K562 (cell line): ENCODE data around the gene ZFAND2A. TPM values are rescaled to one million over a fixed set of nuclear protein-coding genes. Genes with fewer than 3 reads are reported as not detected.
A peak's percentile ranks its signal among the peaks of the same experiment; 100 is the strongest.

Experiments used
- ATAC-seq: fragments of 200-7000 bp; cut with Tn5 transposase; 3 replicates; pipeline ENCODE4 v1.9.1; 2020; ENCODE audit warnings: moderate library complexity
- BruUV-seq: library from RNA; stranded (reverse); fragments of 400-500 nt; replicated peaks from 2 replicates; lab custom pipeline; 2021; lab: Mats Ljungman, UMichigan
- CTCF ChIA-PET: fragments of 300-600 bp; formaldehyde crosslinking; extraction: SDS; loops from one replicate; lab custom pipeline; 2021; ENCODE audit warnings: low intra/inter-chr PET ratio; lab: Yijun Ruan, JAX
- POLR2A ChIA-PET: fragments of 300-600, 350-650 bp; sonication (Branson Sonifier 250); formaldehyde crosslinking; extraction: SDS; loops from one replicate; lab custom pipeline; 2021; ENCODE audit warnings: antibody characterized with exemption, inconsistent platforms; lab: Yijun Ruan, JAX
- DNase-seq, 4 experiments: peaks; one replicate each; pipeline versions ENCODE4 v3.0.0 to v3.0.0-alpha.2; 2011 to 2018; ENCODE audit warnings: low spot score in 3 of 4, mixed read lengths in 3 of 4; ENCODE audit errors: extremely low read depth in 1 of 4
- FAIRE-seq: peaks from 2 replicates; lab custom pipeline; 2011; peaks lifted over from hg19 to GRCh38; lab: Jason Lieb, UNC
- H2AFZ ChIP-seq: 2 replicates; pipeline ENCODE4 v1.6.0; 2011; ENCODE audit warnings: low read depth, low read length, control low read depth, inconsistent platforms
- H3K27ac ChIP-seq: fragments of 200-600 bp; 3 replicates; pipeline ENCODE4 v1.8.0; 2011; ENCODE audit warnings: low read depth, mild to moderate bottlenecking, control low read depth, inconsistent platforms, low read length, moderate library complexity, mixed read lengths; ENCODE audit errors: extremely low read depth
- H3K27me3 ChIP-seq, 2 experiments: fragments of 300-600 bp in 1 of 2; 2 replicates in 1 of 2; 3 replicates in 1 of 2; pipeline versions ENCODE4 v1.6.0 to v1.8.0; 2011; ENCODE audit warnings: inconsistent platforms in 2 of 2, low read length in 2 of 2, mild to moderate bottlenecking in 1 of 2, mixed read lengths in 1 of 2, moderate library complexity in 1 of 2; ENCODE audit not compliant: control insufficient read depth in 2 of 2, insufficient read depth in 2 of 2
- H3K36me3 ChIP-seq: fragments of 300-600 bp; 3 replicates; pipeline ENCODE4 v1.8.0; 2011; ENCODE audit warnings: mild to moderate bottlenecking, low read length, inconsistent platforms; ENCODE audit not compliant: control insufficient read depth, insufficient read depth
- H3K4me1 ChIP-seq, 2 experiments: fragments of 200-600 bp in 1 of 2; replicated peaks in 1 of 2; 2 replicates in 1 of 2; 3 replicates in 1 of 2; pipeline versions ENCODE4 v1.5.1 to v1.8.0; 2011; ENCODE audit warnings: inconsistent platforms in 2 of 2, low read length in 2 of 2, mild to moderate bottlenecking in 1 of 2, mixed read lengths in 1 of 2, moderate library complexity in 1 of 2; ENCODE audit not compliant: control insufficient read depth in 2 of 2, insufficient read depth in 2 of 2
- H3K4me2 ChIP-seq: 2 replicates; pipeline ENCODE4 v1.6.1; 2011; ENCODE audit warnings: low read length, control low read depth, inconsistent platforms, mixed read lengths; ENCODE audit not compliant: insufficient read depth
- H3K4me3 ChIP-seq: fragments of 200-600 bp; sonication (generic), shearing (Covaris generic); 2 replicates; pipeline ENCODE4 v1.5.1; 2016; ENCODE audit warnings: control low read depth, inconsistent platforms
- H3K79me2 ChIP-seq: fragments of 200-600 bp; 3 replicates; pipeline ENCODE4 v1.8.0; 2011; ENCODE audit warnings: low read length, inconsistent platforms; ENCODE audit not compliant: control insufficient read depth, insufficient read depth
- H3K9ac ChIP-seq, 2 experiments: 2 replicates each; pipeline versions ENCODE4 v1.6.0 to v1.6.1; 2011; ENCODE audit warnings: low read depth in 2 of 2, low read length in 2 of 2, control low read depth in 1 of 2, inconsistent platforms in 1 of 2, mild to moderate bottlenecking in 1 of 2, mixed read lengths in 1 of 2; ENCODE audit not compliant: insufficient read depth in 1 of 2
- H3K9me1 ChIP-seq: one replicate; pipeline ENCODE4 v1.6.0; 2011; ENCODE audit warnings: inconsistent platforms, mild to moderate bottlenecking, low read length, moderate library complexity; ENCODE audit not compliant: control insufficient read depth, insufficient read depth
- H3K9me3 ChIP-seq: replicated peaks from 2 replicates; pipeline ENCODE4 v1.5.1; 2011; ENCODE audit warnings: low read depth, low read length, inconsistent platforms; ENCODE audit not compliant: control insufficient read depth, insufficient read depth
- H4K20me1 ChIP-seq: replicated peaks from 2 replicates; pipeline ENCODE4 v1.6.1; 2011; ENCODE audit warnings: low read length, inconsistent platforms, mixed read lengths; ENCODE audit not compliant: control insufficient read depth, insufficient read depth
- CUX1 ChIP-seq: fragments of 200-800 bp; sonication (Bioruptor generic); IDR thresholded peaks from 2 replicates; pipeline ENCODE4 v1.6.1; 2016; ENCODE audit warnings: missing genetic modification characterization, missing compliant biosample characterization
- ELK1 ChIP-seq: sonication (generic); formaldehyde crosslinking; IDR thresholded peaks from 2 replicates; pipeline ENCODE4 v1.8.1; 2022; ENCODE audit warnings: missing genetic modification reagents
- GATAD2A ChIP-seq: fragments of 450-650 bp; IDR thresholded peaks from 2 replicates; pipeline ENCODE4 v1.6.1; 2017
- RFX1 ChIP-seq: fragments of 450-650 bp; IDR thresholded peaks from 2 replicates; pipeline ENCODE4 v1.6.1; 2016; ENCODE audit warnings: mild to moderate bottlenecking, moderate library complexity
- TRIM25 ChIP-seq: fragments of 450-650 bp; IDR thresholded peaks from 2 replicates; pipeline ENCODE4 v1.7.0; 2016; ENCODE audit warnings: borderline replicate concordance
- ZNF561 ChIP-seq: fragments of 450-650 bp; formaldehyde crosslinking; conservative IDR thresholded peaks from 2 replicates; pipeline ENCODE4 v1.4.0; 2020; ENCODE audit warnings: mild to moderate bottlenecking, moderate library complexity
- ZSCAN32 ChIP-seq: fragments of 450-650 bp; formaldehyde crosslinking; IDR thresholded peaks from 2 replicates; pipeline ENCODE4 v1.4.0; 2020; ENCODE audit warnings: mild to moderate bottlenecking, moderate library complexity
- WGBS: fragments of 100-300 bp; shearing (Covaris generic); methylation state at CpG from one replicate; pipeline ENCODE4 v1.1.6; 2016; ENCODE audit warnings: low coverage, mixed read lengths; ENCODE audit not compliant: insufficient coverage; ENCODE audit errors: missing lambda C conversion rate; 5-methylcytosine and 5-hydroxymethylcytosine counted together
- in situ Hi-C: fragments of 300-500 bp; cut with MboI; formaldehyde crosslinking; loops from 4 replicates; pipeline ENCODE4 v1.15.0; 2018; ENCODE audit warnings: inconsistent platforms, mixed read lengths
- intact Hi-C: fragments of 100-400 bp; cut with micrococcal nuclease; formaldehyde crosslinking; loops from 2 replicates; pipeline ENCODE4 v1.14.2; 2022
- polyA plus RNA-seq, 8 experiments: library from polyadenylated mRNA; depleted of rRNA in 4 of 8; stranded (reverse) in 5 of 8; unstranded in 3 of 8; fragments of >200 nt; fragmentation: Nextera tagmentation in 2 of 8; fragmentation: Illumina TruSeq in 1 of 8; extraction: Ambion mirVana in 2 of 8; extraction: Trizol in 1 of 8; gene quantifications; 2 replicates each; pipeline versions ENCODE4 v1.2.1 to v1.2.3, GENCODE V29; 2011 to 2014; ENCODE audit warnings: inconsistent platforms in 1 of 8, missing spikeins in 1 of 8
- total RNA-seq, 7 experiments: library from RNA; depleted of rRNA in 6 of 7; stranded (reverse); fragments of >200 nt in 6 of 7; fragmentation: Illumina TruSeq in 2 of 7; extraction: Trizol in 2 of 7; gene quantifications; 2 replicates each; pipeline versions ENCODE4 v1.2.1 to v1.2.3, GENCODE V29; 2011 to 2021; ENCODE audit warnings: low replicate concordance in 1 of 7

The ZFAND2A gene
- total and polyA plus RNA-seq, 9 of the 15 experiments (the other 6 are each of a cell fraction or from before 2014, with no cell fraction given), result 16.8 to 56.8 (median 26.1) TPM

- TF ChIP-seq RFX1 (peak; percentile 12; the same call in 1 of the 2 replicates), GATAD2A (no peak)
- H3K9me3 ChIP-seq, result no peaks in the 10 kb centered on the region
- FAIRE-seq (no peak), ATAC-seq (no peak), DNase-seq (no peak)
- H3K4me2 ChIP-seq, result no peak overlapping the region
- POLR2A ChIA-PET, result no interaction called here
- in situ Hi-C loops, result no loop called here
- intact Hi-C loops, result no loop called here
- H3K4me1 ChIP-seq, result peaks cover 7 to 24% of the 10 kb centered on the region in 2 experiments; a peak in 4 of 5 replicates
- no peaks in the 10 kb centered on the region for H3K27me3 ChIP-seq
- H3K9ac ChIP-seq, result peak overlapping the region in 1 of 2 experiments; percentile 54; a peak in 1 of 4 replicates
- BruUV-seq, result no TSS peak
- H4K20me1 ChIP-seq, result no peaks in the 10 kb centered on the region
- H3K9me1 ChIP-seq, result no peaks in the 10 kb centered on the region
- H2AFZ ChIP-seq, result 0 out of 2 replicates have a peak overlapping the region, but pooled peaks have one; percentile 16
- no peak overlapping the region for H3K27ac ChIP-seq
- CTCF ChIA-PET, result no interaction called here
- H3K36me3 ChIP-seq, result no peaks in the 10 kb centered on the region
- H3K79me2 ChIP-seq, result peaks cover 7% of the 10 kb centered on the region
- no peak overlapping the region for H3K4me3 ChIP-seq
- 33% methylated on average over 14 of the region's 14 CpGs for WGBS
Observed at GRCh38 chr7:1142051-1142635, 17.9 kb downstream of the ZFAND2A start.

- Histone ChIP-seq H3K4me1 (peaks cover 7 to 24% of the 10 kb centered on the region in 2 experiments; a peak in 4 of 5 replicates), H3K4me2 (no peak overlapping the region), H3K9ac (no peak overlapping the region), H3K36me3 (no peaks in the 10 kb centered on the region), H3K27ac (no peak overlapping the region), H4K20me1 (no peaks in the 10 kb centered on the region), H2AFZ (no peak overlapping the region), H3K4me3 (no peak overlapping the region), H3K9me1 (no peaks in the 10 kb centered on the region), H3K27me3 (no peaks in the 10 kb centered on the region), H3K79me2 (peaks cover 12% of the 10 kb centered on the region), H3K9me3 (no peaks in the 10 kb centered on the region)
- DNase-seq (no peak), ATAC-seq (no peak), FAIRE-seq (no peak)
- intact Hi-C loops (no loop called here), in situ Hi-C loops (no loop called here)
- WGBS, result 33% methylated on average over 6 of the region's 6 CpGs
- BruUV-seq, result no TSS peak
- ChIA-PET POLR2A (no interaction called here), CTCF (interaction anchor here (1.2 kb wide), 1 partner anchor 149 kb away, joined by 5 read pairs; no protein-coding TSS in a partner anchor)
- TF ChIP-seq CUX1 (CRISPR knock-in tag) (no peak), ZSCAN32 (no peak), ELK1 (CRISPR knock-in tag) (no peak), ZNF561 (CRISPR knock-in tag) (no peak), TRIM25 (no peak)
Observed at GRCh38 chr7:1141651-1142050, 18.3 kb downstream of the ZFAND2A start.
